GM12874 (cell line): ENCODE results near the gene DNAH6.

ENCODE experiments used
- CTCF ChIP-seq: IDR thresholded peaks from 2 replicates; pipeline ENCODE4 v1.5.1; 2011; ENCODE audit warnings: low read depth, mild to moderate bottlenecking, control low read depth, low read length, moderate library complexity; ENCODE audit not compliant: insufficient read depth

DNAH6 gene

GRCh38 chr2:84700006-84700405 is 183.7 kb downstream of the DNAH6 start:
- no peak for TF ChIP-seq CTCF

GRCh38 chr2:84701880-84702279 is 185.6 kb downstream of the DNAH6 start:
- no peak for TF ChIP-seq CTCF

- TF ChIP-seq CTCF = no peak
Measured at GRCh38 chr2:84702941-84703340, 186.6 kb downstream of the DNAH6 start.

- no peak for TF ChIP-seq CTCF
Measured at GRCh38 chr2:84703831-84704230, 187.5 kb downstream of the DNAH6 start.

GRCh38 chr2:84704505-84705244 is 188.4 kb downstream of the DNAH6 start:
- TF ChIP-seq CTCF = no peak

GRCh38 chr2:84705858-84706257 is 189.6 kb downstream of the DNAH6 start:
- no peak for TF ChIP-seq CTCF

GRCh38 chr2:84708442-84708841 is 192.1 kb downstream of the DNAH6 start:
- no peak for TF ChIP-seq CTCF
